HCT116 (cell line): ENCODE results near the gene SLC38A2.

Source experiments
- CBX3 ChIP-seq: IDR thresholded peaks from 2 replicates; pipeline ENCODE4 v1.6.1; 2012; ENCODE audit warnings: low read depth
- ELF1 ChIP-seq: IDR thresholded peaks from 2 replicates; pipeline ENCODE4 v1.6.1; 2012; ENCODE audit warnings: low read depth, borderline replicate concordance
- EZH2 ChIP-seq: fragments of 200-600 bp; sonication (generic); IDR thresholded peaks from 2 replicates; pipeline ENCODE4 v1.6.1; 2017; ENCODE audit warnings: antibody characterized with exemption, mixed run types
- EZH2phosphoT487 ChIP-seq: fragments of 200-600 bp; IDR thresholded peaks from 2 replicates; pipeline ENCODE4 v1.6.1; 2018; ENCODE audit warnings: antibody characterized with exemption, borderline replicate concordance
- FOSL1 ChIP-seq: IDR thresholded peaks from 2 replicates; pipeline ENCODE4 v1.6.1; 2012; ENCODE audit warnings: low read depth
- JUND ChIP-seq: IDR thresholded peaks from 2 replicates; pipeline ENCODE4 v1.6.1; 2012
- POLR2A ChIP-seq: IDR thresholded peaks from 2 replicates; pipeline ENCODE4 v1.7.0; 2011; ENCODE audit warnings: borderline replicate concordance; ENCODE audit not compliant: insufficient read depth, insufficient read length; ENCODE audit errors: extremely low read depth
- POLR2AphosphoS5 ChIP-seq: IDR thresholded peaks from 2 replicates; pipeline ENCODE4 v1.6.1; 2011; ENCODE audit warnings: mild to moderate bottlenecking, low read depth, low read length, moderate library complexity
- RAD21 ChIP-seq: IDR thresholded peaks from 2 replicates; pipeline ENCODE4 v1.6.1; 2012; ENCODE audit warnings: low read depth, mild to moderate bottlenecking
- SIN3A ChIP-seq: IDR thresholded peaks from 2 replicates; pipeline ENCODE4 v1.6.1; 2012; ENCODE audit warnings: low read depth
- ZNF274 ChIP-seq: fragments of 200-500 bp; sonication (Bioruptor generic); IDR thresholded peaks from 2 replicates; pipeline ENCODE4 v1.6.1; 2014; ENCODE audit warnings: mild to moderate bottlenecking, low read depth, low read length, inconsistent platforms
- TF ChIP-seq, protein P1 (sequence below), 3 experiments: fragments of 200-600 bp in 1 of 3; sonication (generic) in 1 of 3; IDR thresholded peaks in 2 of 3; conservative IDR thresholded peaks in 1 of 3; 2 replicates each; pipeline ENCODE4 v1.5.1; 2012 to 2017; ENCODE audit warnings: low read depth in 2 of 3, low read length in 2 of 3, antibody characterized with exemption in 1 of 3, borderline replicate concordance in 1 of 3, control low read depth in 1 of 3, mild to moderate bottlenecking in 1 of 3, mixed read lengths in 1 of 3, mixed run types in 1 of 3, moderate library complexity in 1 of 3; ENCODE audit not compliant: insufficient read depth in 1 of 3
- TF ChIP-seq, protein P2 (sequence below): IDR thresholded peaks from 2 replicates; pipeline ENCODE4 v1.6.1; 2012

DNA sequence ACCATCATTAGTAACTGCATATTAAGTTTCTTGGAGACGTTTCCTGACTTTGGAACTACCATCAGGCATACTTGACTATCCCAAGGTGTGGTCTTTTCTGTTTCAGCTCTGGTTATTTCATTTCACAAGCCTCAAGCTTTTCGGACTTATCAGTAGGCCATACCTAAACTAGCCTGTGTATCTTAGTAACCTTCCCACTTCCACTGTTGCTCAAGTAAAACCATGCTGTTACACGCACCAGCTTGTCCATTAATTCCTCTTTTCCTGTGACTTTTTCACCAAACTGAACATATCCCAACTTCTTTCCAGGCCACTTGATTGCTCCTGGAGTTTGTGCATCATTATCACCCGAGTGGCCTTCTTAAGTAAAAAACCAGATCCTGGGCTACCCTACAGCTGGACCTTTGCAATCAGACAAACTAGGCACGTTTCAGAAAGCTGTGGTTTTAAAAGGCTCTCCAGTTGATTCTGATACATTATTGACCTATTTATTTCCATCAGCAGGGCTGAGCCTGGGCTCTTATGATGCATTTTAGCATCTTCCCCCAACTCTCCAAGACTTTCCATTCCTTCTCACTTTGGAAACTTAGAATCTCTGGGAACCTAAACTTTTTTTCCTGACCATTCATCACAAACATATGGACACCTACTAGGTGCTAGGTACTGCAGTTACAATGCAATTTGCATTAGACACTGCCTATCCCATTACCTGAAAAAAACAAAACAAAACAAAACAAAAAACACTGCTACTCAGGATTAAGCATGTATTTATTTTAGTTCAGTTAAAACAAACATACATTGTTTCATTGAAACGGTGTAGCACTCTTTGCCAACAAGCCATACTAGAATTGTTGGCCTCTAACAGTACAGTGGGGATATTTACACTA is 14.9 kb downstream of the SLC38A2 start:
- TF ChIP-seq, protein P1, sequence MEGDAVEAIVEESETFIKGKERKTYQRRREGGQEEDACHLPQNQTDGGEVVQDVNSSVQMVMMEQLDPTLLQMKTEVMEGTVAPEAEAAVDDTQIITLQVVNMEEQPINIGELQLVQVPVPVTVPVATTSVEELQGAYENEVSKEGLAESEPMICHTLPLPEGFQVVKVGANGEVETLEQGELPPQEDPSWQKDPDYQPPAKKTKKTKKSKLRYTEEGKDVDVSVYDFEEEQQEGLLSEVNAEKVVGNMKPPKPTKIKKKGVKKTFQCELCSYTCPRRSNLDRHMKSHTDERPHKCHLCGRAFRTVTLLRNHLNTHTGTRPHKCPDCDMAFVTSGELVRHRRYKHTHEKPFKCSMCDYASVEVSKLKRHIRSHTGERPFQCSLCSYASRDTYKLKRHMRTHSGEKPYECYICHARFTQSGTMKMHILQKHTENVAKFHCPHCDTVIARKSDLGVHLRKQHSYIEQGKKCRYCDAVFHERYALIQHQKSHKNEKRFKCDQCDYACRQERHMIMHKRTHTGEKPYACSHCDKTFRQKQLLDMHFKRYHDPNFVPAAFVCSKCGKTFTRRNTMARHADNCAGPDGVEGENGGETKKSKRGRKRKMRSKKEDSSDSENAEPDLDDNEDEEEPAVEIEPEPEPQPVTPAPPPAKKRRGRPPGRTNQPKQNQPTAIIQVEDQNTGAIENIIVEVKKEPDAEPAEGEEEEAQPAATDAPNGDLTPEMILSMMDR (IDR thresholded peaks at IDR 0.05 in 2 of 3, conservative IDR thresholded peaks at IDR 0.05 in 1 of 3; ENCODE audit: borderline replicate concordance in 1 of 3, insufficient read depth in 1 of 3, low read depth in 2 of 3, low read length in 2 of 3) = no peak
- TF ChIP-seq, protein P2, sequence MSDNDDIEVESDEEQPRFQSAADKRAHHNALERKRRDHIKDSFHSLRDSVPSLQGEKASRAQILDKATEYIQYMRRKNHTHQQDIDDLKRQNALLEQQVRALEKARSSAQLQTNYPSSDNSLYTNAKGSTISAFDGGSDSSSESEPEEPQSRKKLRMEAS = peak; percentile 48
- TF ChIP-seq POLR2AphosphoS5 = peak; percentile 91
- TF ChIP-seq ZNF274 = no peak
- TF ChIP-seq POLR2A = no peak
- peak; percentile 86 for TF ChIP-seq SIN3A
- TF ChIP-seq ELF1 = peak; percentile 32
- peak; percentile 22 for TF ChIP-seq RAD21
- peak; percentile 64 for TF ChIP-seq JUND
- TF ChIP-seq FOSL1 = peak; percentile 16
- peak; percentile 77 for TF ChIP-seq CBX3
- TF ChIP-seq EZH2 = no peak
- TF ChIP-seq EZH2phosphoT487 = no peak
